NCI-H146 treated with DMSO at 0.1 percent for 48 hours (cell line): Measurements from ENCODE around the gene SLC23A2.
"Not testable (repeated sequence)": the region's sequence is repeated elsewhere in the genome, so short reads cannot be mapped to it uniquely, and the experiment has no call there.

Experiments used
- DNase-seq: peaks from one replicate; lab custom pipeline; 2025; ENCODE audit not compliant: unreplicated experiment; lab: John Stamatoyannopoulos, UW

Gene SLC23A2

DNA sequence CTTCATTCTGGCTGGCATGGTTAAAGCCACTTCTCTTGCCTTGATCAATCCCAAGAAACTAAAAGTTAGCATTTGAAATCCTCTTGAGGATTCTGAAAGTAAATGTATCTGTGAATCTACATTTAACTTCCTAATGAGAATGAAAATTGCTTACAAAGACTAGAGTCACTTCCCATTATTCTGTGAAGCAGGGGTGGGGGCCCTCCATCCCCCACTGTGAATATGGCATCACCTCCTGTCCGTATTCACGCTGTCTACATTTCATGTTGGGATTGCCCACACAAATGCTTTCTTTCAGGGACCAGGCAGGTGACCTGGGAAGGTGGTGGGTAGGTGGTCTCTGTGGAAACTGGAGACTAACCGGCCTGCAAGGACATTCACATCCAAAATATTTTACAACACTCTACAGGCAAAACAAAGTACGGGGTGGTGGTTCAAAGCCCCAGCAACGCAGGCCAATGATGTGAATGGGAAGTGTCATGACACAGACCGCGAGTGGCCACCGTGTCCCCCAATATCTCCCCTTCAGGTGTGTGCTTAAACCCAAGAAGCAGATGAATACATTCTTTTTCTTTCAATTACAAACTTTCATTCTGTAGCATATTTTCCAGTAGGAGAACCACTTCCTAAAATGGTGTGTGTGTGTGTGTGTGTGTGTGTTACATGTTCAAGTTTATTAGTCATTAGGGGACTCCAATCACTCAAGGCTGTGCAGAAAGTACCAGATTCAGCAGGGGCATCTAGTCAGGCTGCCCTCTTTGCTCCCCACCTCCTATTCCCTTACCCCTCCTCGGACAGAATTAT lies 147.4 kb downstream of the SLC23A2 start:
- no peak for DNase-seq

DNA sequence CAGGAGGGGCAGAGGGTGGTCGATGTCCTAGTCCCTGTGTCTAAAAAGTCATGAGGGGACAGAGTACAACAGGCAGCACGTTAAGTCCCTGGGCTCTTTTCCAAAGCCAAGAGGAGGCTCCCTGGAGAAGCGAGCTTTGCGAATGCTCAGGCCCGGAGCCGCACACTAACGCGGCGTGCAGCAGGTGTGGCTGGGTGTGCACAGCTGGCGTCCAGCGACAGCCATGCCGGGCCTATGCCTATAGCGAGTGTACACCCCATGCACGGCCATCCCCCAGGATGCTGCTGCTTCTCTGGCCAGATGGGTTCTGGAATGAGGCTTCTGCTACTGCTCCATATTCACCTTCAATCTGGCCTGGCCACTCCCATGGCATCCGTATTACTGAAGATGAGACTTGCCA lies 148.3 kb downstream of the SLC23A2 start:
- no peak for DNase-seq

DNA sequence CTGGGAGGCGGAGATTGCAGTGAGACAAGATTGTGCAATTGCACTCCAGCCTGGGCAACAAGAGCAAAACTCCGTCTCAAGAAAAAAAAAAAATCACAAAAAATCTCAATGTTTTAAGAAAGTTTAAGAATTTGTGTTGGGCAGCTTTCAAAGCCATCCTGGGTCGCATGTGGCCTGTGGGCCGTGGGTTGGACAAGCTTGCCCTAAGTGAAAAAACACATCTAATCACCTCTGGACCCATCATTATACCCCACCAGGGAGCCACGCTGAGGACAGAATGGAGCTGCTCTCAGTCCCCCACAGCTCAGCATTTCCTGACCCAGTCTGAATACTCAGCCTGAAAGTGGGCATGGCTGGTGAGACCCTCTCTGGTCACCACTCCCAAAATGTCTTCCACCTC lies 150.3 kb downstream of the SLC23A2 start:
- DNase-seq: no peak

DNA sequence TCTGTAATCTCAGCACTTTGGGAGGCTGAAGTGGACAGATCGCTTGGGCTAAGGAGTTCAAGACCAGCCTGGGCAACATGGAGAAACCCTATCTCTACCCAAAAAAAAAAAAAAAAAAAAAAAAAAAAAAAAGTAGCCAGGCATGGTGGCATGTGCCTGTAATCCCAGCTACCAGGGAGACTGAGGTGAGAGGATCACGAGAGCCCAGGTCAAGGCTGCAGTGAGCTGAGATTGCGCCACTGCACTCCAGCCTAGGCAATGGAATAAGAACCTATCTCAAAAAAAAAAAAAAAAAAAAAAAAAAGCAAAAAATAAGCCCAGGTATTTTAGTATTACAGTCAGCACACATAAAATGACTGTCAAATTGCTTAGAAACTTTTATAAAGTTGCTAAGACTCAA lies 152.5 kb downstream of the SLC23A2 start:
- not testable (repeated sequence) for DNase-seq

DNA sequence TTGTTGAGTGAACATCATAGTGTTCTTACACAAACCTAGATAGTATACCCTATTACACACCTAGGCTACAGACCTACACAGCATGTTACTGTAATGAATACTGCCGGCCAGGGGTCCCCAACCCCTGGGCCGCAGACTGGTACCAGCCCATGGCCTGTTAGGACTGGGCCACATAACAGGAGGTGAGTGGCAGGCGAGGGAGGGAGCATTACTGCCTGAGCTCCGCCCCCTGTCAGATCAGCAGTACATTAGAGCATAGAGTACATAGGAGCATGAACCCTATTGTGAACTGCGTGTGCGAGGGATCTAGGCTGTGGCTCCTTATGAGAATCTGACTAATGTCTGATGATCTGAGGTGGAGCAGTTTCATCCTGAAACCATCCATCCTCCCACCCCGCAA lies 153.3 kb downstream of the SLC23A2 start:
- no peak for DNase-seq

DNA sequence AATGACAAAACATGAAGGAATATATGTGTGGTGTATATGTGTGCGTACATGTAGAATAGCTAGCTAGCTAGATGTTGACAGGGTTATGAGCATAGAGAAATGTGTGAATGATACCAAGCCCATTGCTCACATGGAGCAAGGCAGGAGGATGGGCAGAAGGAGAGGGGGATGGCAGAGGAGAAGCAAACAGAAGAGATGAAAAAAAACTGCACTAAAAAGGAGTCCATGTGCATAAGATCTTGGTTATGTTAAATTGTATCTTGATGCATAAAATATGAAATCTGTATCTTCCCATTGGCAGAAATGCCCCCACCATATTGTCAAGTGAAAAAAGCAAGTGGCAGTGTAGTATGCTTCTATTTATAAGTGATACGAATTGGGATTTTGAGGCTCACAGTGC lies 154.5 kb downstream of the SLC23A2 start:
- DNase-seq: no peak

DNA sequence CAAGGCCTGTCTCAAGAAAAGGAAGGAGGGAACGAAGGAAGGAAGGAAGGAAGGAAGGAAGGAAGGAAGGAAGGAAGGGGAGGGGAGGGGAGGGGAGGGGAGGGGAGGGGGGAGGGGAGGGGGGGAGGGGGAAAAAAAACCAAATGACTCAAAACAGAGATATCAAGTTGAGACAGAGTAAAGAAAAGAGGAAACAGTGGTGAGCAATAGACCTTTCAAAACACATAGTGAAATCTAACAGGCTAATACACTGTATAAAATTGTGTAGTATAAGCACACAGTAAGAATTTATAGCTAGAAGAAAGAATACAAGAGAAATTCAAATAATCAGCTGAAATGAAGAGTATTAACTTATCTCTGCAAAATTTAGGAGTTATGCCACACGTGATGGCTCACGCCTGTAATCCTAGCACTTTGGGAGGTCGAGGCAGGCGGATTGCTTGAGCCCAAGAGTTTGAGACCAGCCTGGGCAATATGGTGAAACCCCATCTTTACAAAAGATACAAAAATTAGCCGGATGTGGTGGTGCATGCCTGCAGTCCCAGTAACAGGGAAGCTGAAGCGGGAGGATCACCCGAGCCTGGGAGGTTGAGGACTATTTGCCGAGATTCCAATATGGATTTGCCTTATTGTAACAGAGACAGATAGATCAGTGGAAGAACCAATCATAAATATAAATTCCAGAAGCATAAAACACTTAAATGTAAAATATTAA lies 156.4 kb downstream of the SLC23A2 start:
- DNase-seq: no peak

DNA sequence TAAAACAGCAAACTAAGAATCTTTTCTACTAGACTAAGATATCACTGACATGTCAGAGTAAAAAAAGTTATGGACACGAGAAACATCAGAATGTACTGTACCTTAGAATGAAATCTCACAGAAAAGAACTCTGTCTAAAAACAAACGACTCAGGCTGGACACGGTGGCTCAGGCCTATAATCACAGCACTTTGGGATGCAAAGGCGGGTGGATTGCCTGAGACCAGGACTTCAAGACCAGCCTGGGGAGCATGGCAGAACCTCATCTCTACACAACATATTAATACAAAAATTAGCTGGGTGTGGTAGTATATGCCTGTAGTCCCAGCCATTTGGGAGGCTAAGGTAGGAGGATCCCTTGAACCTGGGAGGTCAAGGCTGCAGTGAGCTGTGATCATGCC lies 157.0 kb downstream of the SLC23A2 start:
- no peak for DNase-seq

DNA sequence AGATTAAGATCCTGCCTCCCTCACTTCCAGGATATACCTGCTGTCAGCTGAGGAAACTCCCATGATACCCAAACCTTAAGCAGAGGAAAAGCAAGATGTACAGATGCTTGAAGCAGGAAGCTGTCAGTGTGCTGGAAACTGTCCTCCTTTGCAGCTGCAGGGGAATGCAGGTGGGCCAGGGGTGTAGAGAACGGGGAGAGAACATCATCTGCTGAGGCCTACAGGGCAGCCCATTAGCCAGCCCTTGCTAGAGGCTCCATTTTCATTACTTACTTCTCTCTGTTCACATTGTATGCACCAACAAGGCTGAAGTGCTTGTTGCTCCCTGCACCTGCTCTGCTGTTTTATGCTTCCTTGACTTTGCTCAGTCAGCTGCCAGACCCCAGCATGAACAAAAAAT lies 160.5 kb downstream of the SLC23A2 start:
- DNase-seq: no peak

DNA sequence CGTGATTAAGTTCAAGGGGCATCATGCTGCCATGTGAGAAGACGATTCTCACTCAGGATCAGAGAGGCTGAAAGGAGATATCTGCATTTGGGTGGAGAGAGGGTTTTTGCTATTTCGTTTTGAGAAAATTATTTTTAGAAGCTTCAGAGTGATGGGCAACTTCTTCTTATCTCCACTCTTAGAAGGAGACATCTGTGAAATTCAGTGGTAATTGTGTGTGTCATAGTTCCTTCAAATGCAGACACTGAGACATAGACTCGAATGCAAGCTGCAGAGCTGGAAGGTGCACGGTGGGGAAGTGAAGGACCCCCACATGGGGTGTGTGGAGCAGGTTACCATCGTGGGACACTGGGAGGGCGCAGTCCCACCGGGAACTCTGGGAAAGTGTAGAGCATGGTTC lies 162.8 kb downstream of the SLC23A2 start:
- DNase-seq: no peak

DNA sequence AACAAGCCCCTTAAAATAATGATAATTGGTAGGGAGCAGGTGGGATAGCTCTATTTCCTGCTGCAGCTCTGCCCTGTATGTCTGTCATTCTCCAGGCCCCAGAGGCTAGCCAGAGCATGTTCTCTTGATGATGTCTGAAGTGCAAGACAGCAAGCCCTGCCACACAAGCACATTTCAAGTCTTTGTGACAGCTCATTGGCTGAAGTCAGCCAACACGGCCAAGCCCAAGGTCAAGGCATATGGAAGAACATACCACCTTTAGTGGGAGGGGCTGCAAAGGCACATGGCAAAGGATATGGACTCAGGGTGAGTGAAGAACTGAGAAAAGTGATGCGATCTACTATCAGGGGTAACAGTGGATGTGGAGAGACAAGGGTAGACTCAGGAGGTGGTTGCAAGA lies 163.6 kb downstream of the SLC23A2 start:
- DNase-seq: no peak

DNA sequence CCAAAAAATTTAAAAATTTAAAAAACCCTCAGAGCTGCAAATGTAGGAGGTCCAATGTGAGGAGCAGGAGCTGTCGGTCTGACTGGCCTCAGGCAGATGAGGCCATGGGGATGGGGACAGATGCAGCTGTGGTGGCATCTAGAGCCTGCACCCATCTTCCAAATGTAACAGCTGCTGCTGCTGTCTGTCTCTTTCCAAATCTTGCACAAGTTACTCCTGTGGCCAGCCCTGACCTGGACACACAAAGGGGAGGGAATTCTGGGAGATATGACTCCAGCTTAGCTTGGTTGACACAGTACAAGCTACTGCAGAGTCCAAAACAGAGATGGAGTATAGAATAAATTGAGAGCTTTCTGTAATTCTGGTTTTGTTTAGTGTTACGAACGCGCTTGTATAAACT lies 164.4 kb downstream of the SLC23A2 start:
- no peak for DNase-seq

DNA sequence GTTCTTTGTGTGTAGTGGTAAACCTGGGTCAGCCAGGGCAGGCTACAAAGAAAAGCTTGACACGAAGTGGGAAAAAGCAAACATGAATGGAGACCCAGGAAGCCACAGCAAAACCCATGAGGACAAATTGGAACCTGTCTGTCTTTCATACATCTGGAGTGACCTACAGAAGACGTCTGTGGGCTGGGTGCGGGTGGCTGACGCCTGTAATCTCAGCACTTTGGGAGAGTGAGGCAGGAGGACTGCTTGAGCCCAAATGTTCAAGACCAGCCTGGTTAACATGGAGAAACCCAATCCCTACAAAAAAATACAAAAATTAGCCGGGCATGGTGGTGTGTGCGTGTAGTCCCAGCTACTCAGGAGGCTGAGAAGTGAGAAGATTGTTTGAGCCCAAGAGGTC lies 164.8 kb downstream of the SLC23A2 start:
- no peak for DNase-seq

DNA sequence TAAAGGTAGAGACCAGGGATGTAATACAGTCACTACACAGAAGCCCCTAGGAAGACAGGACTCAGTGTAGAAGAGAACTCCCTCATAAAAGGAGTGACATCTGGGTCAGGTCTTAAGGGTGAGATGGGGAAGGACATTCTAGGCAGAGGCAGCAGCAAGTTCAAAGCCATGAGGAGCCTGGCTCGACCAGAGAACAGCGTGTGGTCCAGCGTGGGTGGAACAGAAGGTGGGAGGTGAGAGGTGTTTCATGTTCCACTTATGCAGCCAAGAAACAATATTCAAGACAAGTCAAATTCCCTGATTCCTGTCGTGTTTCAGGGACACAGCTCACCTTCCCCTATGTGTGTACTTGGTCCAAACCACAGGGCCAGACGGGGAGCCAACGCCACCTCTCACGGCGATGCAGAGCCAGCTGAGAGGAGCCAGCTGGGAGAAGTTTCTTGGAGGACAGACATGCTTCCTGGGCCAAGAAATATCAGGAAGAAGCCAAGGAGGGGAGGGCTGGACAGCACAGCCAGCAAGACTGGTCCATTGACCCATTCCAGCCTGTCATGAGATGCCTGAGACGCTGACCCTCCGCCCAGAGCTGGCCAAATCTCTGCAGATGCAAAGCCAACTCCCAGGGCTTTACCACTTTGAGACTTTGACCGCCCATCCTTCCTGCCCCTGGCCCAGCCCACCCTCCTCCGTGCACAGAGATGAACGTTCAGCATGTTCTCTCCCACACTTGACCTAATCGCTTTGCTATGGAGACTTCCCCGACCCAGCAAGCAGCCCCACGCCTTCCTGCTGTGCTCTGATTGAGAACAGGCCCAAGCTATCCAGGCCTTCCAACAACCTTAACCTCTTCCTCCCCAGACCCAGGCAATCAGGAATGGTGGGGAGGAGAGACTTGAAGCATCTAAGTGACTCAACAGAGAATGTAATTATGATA lies 165.8 kb downstream of the SLC23A2 start:
- DNase-seq: no peak

DNA sequence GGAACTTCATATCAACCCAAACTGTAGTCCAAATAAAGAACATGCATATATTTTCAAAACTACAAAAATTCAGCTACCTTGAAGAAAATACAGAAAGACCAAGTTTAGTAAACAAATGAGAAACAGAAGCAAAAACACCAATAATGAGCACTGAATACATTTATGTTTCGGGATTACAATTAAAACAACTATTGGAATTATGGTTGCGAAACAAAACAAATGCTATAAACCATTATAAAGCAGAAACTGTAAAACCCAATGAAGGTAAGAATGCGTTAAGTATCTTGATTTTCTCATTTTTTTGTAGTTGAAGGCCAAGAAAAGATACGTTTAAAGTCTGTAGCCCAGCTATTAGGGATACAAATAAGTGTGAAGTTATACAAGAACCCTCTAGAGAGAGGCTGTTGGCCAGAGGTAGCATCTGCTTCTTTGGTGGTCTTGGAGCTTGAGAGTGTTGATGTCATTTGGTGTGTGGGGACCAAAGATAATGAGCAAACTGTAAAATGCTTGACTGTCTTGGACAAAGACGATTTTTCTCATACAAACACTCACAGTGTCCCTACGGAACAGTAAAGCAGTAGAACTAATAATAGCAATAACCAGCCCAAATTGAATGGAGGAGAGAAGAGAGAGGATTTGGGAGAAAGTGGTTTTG lies 168.1 kb downstream of the SLC23A2 start:
- no peak for DNase-seq

DNA sequence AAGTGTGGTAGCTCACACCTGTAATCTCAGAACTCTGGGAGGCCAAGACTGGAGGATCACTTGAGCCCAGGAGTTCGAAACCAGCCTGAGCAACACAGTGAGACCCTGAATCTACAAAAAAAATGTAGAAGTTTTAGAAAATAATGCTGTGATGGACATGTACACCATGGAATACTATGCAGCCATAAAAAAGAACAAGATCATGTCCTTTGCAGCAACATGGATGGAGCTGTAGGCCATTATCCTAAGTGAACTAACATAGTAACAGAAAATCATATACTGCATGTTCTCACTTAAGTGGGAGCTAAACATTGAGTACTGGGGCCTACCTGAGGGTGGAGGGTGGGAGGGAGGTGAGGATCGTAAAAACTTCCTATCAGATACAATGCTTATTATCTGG lies 168.8 kb downstream of the SLC23A2 start:
- DNase-seq: no peak

DNA sequence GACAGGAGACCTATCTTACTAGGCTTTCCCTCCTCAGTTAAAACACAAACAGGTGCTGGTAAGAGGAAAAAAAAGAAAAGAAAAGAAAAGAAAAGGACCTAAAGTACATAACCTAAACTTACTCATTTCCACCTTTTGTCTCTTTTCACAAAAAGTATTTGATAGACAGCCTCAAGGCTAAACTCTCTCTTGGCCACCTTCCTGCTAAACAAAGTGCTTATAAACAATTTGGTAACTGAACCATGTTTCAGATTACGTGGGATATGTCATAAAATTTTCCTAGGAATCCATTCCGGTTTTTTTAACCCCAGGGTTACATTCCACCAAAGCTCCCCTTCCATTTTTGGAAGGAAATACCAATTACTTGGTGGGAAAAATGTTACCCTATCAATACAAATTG lies 170.6 kb downstream of the SLC23A2 start:
- DNase-seq: no peak

DNA sequence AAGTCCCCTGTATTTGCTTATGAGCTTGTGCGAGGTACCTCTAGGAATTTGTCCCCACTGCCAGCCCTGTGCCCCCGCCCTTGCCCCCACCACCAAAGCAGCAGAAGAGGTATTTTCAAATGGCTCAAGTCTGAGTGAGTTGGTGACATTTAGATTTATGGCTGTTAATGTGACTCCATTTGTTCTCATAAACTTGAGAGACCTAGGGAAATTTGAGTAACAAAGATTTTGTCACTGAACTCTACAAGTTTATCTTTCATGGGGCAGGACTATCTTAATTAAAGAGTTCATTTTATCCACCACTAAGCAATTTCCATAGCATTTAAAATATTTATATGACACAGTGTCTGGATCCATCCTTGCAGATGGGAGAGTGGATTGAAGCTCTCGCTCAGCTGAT lies 171.1 kb downstream of the SLC23A2 start:
- no peak for DNase-seq

DNA sequence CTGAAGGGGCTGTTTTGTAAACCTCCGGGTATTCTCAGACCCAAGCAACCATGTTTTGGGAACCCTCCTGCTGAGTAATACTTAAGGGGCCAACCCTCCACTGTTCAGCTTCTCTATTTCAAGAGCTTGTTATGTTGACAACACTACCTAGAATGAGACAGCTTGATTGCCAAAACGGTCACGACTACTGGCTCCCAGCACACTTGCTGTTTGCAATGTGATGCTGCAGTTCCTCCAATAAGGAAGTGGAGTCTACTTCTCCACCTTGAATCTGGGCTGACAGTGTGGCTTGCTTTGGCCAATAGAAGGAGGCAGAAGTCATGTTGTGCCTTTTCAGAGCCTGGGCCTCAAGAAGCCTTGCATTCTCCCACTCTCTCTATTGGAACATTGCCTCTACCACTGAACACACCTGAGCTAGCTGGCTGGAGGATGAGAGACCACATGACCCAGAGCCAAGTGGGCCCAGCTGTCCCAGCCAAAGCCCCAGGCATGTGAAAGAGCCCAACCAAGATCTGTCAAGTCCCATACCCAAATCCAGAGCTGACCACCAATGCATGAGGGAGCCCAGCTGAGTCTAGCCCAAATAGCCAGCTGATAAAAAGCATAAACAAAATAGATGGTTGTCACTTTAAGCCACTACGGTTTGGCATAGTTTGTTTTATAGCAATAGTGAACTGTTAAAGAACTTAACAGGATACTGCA lies 171.6 kb downstream of the SLC23A2 start:
- no peak for DNase-seq

DNA sequence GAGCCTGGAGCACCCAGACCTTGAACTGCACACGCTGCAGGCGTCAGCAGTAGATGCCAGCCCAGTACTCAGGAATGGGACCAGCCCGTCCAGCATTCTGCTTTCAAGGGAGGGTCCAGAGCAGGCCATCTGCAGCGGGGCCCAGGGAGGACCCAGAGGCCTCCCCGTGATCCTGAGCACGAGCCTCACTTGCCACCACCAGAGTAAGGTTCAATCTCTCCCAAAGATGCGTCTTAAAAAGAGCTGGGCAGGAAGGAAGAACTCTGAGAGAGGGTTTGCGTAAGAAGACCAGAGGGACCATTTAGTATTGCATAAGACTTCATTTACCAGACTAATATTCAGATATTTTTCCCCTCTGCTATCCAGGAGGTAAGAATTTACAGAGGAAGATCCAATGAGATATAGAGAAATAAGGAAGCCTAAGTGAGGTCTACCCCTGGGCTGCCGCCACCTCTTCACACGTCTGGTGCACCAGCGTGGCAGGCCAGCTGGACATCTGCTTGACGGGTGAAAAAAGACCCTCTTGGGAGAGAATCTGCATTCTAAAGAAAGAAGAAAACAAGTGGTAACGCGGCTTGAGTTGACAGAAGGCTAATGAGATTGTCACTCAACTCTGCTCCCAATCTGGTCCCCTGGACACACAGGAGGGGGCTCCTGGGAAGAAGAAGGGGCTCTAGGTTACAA lies 172.3 kb downstream of the SLC23A2 start:
- DNase-seq: no peak
